Cortex of kidney (tissue), 1 donor: ENCODE results near the gene MMP24.

Experiments used
- DNase-seq: peaks from one replicate; lab custom pipeline; 2025; lab: John Stamatoyannopoulos, UW

The MMP24 gene

GRCh38 chr20:35293303-35294292 is 67.1 kb downstream of the MMP24 start:
- no peak for DNase-seq

GRCh38 chr20:35294293-35294685 is 67.8 kb downstream of the MMP24 start:
- no peak for DNase-seq

DNA sequence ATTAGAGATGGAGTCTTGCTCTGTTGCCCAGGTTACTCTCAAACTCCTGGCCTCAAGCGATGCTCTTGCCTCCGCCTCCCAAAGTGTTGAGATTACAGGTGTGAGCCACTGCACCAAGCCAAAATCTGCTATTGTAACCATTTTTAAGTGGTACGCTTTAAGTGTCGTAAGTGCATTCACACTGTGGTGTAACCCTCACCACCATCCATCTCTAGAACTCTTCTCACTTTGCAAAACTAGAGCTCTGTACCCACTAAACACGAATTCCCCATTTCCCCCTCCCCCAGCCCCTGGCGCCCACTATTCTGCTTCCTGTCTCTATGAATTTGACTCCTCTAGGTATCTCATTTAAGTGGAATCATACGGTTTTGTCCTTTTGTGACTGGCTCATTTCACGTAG is 68.6 kb downstream of the MMP24 start:
- DNase-seq, result no peak

- DNase-seq, result no peak
Observed at GRCh38 chr20:35295674-35296073, 69.2 kb downstream of the MMP24 start.

DNA sequence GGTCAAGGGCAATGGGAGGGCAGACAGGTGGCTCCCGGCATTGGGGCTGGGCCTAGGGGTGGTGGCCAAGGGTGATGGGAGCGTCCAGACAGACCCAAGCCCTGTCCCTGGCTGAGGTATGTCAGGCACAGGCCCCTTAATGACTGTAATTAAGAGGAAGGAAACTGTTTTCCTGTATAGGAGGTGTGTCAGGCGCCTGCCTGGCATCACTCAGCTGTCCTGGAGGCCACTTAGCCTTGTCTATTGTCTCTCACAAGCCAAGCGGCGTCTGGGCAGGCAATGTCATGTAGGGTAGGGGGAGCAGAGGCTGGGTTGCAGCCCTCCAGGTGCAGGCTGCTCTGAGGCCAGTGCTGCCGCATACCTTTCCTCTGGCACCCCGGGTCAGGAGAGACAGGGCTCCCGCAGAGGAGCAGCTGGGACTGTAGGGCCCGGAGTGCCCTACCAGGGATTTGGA is 69.6 kb downstream of the MMP24 start:
- no peak for DNase-seq

- no peak for DNase-seq
Observed at GRCh38 chr20:35297155-35297554, 70.7 kb downstream of the MMP24 start.

DNA sequence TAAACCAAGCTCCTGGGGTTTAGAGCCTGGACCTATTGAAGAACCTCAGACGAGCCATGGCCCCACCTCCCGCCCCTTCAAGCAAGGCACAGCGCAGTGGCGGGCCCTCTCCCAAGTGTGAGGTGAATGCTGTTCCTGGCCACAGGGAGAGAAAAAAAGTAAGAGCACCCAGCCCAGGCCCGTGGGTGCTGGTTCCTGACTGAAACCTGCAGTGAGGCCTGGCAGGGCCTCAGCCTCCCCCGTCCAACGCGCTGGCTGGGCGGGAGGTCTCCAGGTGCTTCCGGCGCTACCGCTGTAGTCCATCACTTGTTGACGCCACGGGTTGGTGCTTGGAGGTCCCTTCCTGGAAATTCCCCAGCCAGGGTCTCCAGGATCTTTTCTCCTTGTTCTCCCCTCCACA is 71.2 kb downstream of the MMP24 start:
- no peak for DNase-seq

GRCh38 chr20:35298264-35298663 is 71.8 kb downstream of the MMP24 start:
- DNase-seq, result no peak

GRCh38 chr20:35299780-35300179 is 73.3 kb downstream of the MMP24 start:
- no peak for DNase-seq

DNA sequence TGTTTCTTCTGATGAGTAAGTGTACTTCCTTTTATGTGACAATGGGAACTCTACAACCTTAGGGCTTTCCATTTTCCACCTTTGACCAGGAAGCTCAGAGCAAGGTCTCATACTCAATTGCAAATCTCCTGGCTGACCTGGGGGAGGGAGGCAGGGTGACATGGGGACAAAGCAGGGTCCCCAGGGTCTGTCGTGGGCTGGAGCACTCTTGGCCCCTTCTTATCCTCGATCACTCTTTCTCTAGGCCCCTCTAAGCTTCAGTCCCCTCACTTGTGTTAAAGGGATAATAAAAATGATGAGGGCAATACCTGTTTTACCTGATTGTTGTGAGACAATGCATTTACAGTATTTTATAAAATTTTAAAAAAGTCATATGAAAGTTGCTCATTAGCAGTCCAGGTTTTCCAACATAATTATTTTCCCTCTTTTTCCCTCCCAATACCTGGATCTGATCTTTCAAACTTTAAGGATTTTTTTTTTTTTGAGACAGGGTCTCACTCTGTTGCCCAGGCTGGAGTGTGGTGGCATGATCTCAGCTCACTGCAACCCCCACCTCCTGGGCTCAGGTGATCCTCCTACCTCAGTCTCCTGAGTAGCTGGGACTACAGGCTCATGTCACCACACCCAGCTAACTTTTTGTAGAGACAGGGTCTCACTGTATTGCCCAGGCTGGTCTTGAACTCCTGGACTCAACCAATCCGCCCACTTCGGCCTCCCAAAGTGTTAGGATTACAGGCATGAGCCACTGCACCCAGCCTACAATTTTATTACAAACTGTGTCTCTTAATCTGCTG is 74.2 kb downstream of the MMP24 start:
- no peak for DNase-seq

DNA sequence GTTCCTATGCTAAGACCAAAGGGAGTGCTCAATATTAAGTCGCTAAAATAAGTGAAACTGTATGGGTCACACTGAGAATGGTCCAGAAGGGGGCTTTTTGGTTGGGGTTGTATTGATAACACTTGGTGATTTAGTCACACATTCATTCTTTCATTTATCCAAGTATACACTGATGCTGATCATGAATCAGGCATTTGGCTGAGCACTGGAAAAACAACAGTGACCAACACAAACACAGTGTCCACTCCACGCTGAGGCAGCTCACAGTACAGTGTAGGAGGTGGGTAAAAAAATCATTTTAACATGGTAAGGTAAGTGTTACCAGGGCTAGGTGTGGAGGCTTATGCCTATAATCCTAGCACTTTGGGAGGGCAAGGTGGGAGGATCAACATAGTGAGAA is 74.9 kb downstream of the MMP24 start:
- DNase-seq, result no peak

DNA sequence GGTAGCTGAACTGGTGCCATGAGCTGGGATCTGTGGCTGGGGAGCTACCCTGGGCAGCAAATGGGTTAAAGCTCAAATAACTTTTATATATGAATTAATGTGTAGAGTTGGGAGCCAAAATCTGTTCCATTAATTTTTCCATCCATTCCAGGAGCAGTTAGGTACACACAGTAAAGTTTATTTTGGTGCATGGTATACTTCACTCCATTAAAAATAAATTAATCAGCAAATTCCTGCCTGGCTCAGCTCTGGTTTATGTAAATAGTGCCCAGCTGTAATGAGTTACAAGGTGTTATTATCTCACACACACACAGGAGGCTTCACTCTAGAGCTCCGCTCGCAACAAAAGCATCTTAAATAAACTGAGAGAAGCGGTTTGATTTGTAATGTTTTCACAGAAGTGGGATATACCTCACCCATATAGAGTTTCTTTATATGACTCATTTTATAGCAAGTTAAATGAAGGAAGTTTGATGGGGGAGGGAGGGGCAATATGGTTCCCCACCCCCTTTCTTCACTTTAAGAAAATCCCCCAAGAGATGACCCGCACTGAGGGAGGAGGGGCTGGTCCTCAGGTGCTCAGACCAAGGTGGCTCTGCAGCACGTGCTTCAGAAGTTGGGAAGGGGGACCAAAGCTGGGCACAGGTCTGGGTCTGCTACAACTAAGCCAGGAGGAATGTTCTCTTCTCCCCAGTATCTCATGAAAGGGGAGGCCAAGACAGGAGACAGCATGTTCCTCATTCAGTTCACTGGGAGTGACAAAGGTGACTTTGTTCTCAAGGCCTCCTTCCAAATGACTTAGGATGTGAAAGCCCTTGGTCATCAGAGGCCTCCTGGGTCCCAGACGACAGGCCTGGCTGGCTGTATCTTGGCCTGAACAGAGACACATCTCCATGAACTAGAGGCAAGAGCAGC is 76.2 kb downstream of the MMP24 start:
- DNase-seq, result no peak

GRCh38 chr20:35303382-35303734 is 76.9 kb downstream of the MMP24 start:
- no peak for DNase-seq

DNA sequence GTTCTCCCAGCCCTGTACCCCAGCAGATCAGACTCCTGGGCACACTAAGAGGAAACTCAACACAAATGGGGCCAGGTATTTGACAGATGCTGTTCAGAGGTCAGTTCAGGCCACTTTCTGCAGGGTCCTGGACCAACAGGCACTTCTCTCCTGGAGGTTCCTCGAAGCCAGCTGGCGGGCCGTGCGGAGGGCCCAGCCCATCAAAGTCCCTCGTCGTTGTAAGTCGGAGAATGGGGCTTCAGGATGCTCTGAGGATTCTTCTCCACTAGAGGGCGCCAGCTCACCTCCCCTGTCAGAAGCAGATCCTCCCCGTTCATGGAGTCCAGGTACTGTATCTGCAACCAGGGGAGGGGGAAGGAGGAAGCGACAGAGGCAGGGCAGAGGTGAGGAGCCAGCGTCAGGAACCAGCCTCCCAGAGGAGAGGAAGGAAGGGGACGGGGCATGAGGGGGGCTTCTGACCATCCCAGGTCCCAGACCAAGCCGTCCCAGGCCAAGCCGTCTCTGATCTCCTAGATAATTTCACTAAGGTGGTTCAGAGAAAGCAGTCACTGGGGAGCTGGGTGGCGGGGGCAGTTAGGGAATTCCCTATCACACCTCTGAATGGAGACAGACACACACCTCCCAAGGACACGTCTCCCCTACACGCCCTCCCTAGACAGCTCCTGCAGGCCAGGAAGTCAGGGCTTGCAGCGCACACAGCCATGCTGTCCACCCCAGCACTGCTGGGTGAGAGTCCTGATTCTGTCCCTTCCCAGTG is 77.4 kb downstream of the MMP24 start:
- DNase-seq, result no peak

DNA sequence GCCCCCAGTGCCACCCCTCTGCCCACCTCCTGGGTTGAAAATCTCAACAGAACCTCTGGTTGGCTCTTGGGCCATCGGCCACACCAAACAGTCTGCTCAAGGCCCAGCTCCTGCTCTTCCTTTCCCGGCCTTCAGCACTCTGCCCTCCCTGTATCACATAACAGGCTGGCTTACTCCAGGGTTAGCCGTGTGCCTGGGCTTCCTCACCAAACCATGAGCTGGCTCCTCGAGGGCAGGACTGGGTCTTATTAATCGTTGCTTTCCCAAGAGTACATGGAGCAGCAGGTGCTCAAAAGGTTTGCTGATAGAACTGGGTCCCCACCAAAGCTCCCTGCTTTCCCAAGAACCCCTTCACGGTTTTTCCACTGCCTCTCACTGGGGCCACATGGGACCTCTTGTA is 78.5 kb downstream of the MMP24 start:
- no peak for DNase-seq

DNA sequence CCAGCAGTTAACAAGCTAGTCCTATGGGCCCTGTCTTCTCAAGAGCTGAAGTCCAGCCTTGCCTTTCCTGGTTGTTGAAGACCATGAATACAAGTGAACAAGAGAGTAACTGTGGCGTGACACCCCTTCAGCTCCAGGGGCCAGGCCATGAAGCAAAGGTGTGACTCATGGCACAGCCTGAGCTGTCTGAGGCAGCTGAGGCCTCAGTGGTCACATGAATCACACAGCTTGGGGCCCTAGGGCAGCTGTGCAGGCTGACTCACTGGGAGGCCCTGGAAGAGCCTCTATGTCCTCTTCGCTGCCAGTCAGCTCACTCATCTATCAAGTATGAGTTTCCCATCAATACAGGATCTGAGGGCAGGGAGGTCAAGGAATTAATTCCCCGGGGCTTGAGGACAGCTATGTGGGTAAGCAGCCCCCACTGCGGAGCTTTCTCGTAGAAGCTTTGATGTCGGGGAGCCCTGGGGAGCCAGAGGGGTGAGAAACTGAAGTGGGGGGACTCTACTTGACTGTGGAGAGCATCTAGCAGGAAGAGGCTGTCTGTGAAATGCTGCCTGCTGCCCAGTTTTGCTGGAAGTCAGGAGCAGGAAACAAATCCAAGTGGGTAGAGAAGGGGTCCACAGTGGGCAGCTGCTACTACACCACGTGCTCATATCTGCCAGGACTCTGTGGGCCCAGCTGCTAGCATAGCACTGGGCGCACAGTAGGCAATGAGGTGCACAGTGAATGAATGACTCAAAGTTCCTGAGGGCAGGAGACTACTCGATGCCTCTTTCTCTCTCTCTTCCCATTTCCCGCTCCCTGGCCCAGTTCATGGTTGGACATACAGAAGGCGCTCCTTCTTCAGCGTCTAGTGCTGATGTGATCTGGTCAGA is 79.4 kb downstream of the MMP24 start:
- no peak for DNase-seq

DNA sequence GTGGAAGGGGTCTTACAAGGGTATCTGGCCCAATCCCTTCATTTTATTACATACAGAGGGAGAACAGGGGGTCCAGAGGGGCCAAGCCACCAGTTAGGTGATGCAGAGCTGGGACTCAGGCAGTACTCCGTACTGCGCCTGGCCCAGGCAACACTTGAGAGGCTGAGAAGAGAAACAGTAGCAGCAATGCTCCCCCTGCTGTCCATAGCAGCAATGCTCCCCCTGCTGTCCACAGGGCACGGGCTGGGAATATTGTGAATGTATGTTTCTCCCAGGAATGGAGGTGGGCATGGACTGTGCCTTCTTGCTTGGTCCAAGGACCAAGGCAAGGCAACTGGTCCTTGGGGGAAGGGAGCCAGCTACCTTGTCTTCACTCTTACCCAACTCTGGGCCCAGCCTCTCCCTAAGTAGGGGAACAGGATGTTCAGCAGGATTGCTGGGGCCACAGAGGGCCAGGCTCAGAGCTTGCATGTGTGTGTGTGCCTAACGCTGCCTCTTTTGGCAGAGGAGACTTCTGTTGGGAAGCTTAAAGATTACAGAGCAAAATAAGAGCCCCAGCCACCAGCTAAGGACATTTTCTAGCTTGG is 80.5 kb downstream of the MMP24 start:
- no peak for DNase-seq

DNA sequence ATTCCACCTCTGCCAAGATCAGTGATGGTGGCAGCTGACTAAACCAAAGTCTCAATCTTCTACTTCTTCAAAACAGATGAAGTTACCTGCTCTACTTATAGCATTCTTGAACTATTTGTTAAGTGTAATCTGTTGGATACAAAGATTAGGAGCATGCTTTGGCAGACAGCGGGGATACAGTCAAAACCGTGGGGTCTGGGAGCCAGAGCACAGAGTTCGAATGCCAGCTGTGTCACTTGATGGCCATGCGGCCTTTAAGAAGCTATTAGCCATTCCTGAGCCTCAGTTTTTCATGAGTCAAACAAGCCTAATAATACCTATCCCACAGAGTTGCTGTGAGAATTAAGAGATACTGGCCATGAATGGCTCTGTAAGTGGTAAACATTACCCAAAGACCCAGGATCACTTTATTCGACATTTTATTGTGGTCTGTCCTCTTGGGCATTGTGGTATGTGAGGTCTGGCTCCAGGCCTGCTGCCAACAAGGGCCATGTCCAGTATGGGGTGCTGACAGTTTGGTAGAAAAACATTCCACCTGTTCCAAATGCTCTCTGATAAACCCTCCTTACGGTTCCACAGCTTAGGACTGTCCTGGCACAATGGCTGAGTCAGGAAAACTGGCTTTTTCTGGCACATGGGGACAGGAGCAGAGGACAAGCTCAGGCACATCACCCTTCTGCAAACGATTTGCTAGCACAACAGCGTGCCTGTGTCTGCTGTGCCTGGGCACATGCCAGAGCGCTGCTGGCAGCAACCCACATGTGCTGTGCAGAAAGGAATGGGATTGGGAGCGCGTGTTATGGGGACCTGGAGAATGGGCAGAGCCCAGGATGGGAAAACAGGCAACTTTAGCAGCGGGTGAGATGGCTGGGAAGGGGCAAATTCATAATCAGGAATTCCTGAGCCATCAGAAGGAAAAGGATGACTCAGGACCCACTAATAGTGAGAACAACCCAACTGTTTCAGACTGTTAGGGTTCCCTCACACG is 81.5 kb downstream of the MMP24 start:
- DNase-seq, result no peak

- no peak for DNase-seq
Observed at GRCh38 chr20:35311409-35311808, 84.9 kb downstream of the MMP24 start.
